IMR-90 (cell line): Measurements from ENCODE around the gene GPN1. TPM values are rescaled to one million over a fixed set of nuclear protein-coding genes. Genes with fewer than 3 reads are reported as not detected.

Experiments used
- ATAC-seq: fragments of 200-7000 bp; cut with Tn5 transposase; 2 replicates; pipeline ENCODE4 v1.9.1; 2020; ENCODE audit warnings: low read depth, mild to moderate bottlenecking, moderate library complexity
- BruUV-seq: library from RNA; stranded (reverse); fragments of 400-500 nt; replicated peaks from 2 replicates; lab custom pipeline; 2021; lab: Mats Ljungman, UMichigan
- CTCF ChIA-PET: fragments of 300-600 bp; formaldehyde crosslinking; extraction: SDS; loops from one replicate; lab custom pipeline; 2021; ENCODE audit warnings: antibody characterized with exemption; lab: Yijun Ruan, JAX
- POLR2A ChIA-PET: fragments of 300-600 bp; sonication (Branson Sonifier 250); formaldehyde crosslinking; loops from one replicate; lab custom pipeline; 2022; ENCODE audit warnings: antibody characterized with exemption; ENCODE audit not compliant: unreplicated experiment; lab: Charles Lee
- DNase-seq: peaks from one replicate; pipeline ENCODE4 v3.0.0; 2013
- H2AFZ ChIP-seq: replicated peaks from 2 replicates; pipeline ENCODE3; 2013; ENCODE audit warnings: low read length, mild to moderate bottlenecking; ENCODE audit not compliant: poor library complexity
- H2AK5ac ChIP-seq: 2 replicates; pipeline ENCODE4 v1.6.1; 2013; ENCODE audit warnings: low read depth, low read length, inconsistent platforms
- H2AK9ac ChIP-seq: replicated peaks from 2 replicates; pipeline ENCODE3; 2013; ENCODE audit warnings: mild to moderate bottlenecking, low read depth, low read length, moderate library complexity; ENCODE audit not compliant: poor library complexity
- H2BK120ac ChIP-seq: 2 replicates; pipeline ENCODE4 v1.6.1; 2013; ENCODE audit warnings: low read depth, low read length, inconsistent platforms
- H2BK15ac ChIP-seq: 3 replicates; pipeline ENCODE4 v1.6.1; 2013; ENCODE audit warnings: low read depth, low read length, inconsistent platforms
- H2BK20ac ChIP-seq: 2 replicates; pipeline ENCODE4 v1.6.1; 2013; ENCODE audit warnings: low read depth, mild to moderate bottlenecking, inconsistent platforms, low read length, moderate library complexity
- H2BK5ac ChIP-seq: 2 replicates; pipeline ENCODE4 v1.6.1; 2013; ENCODE audit warnings: mild to moderate bottlenecking, low read depth, low read length, inconsistent platforms; ENCODE audit not compliant: poor library complexity, severe bottlenecking
- H3K14ac ChIP-seq: replicated peaks from 2 replicates; pipeline ENCODE4 v1.6.1; 2013; ENCODE audit warnings: low read depth, low read length, inconsistent platforms
- H3K18ac ChIP-seq: 2 replicates; pipeline ENCODE4 v1.6.1; 2013; ENCODE audit warnings: low read depth, low read length, control low read depth
- H3K23ac ChIP-seq: 2 replicates; pipeline ENCODE4 v1.6.1; 2013; ENCODE audit warnings: low read depth, low read length, inconsistent platforms
- H3K27ac ChIP-seq: 2 replicates; pipeline ENCODE4 v1.5.1; 2013; ENCODE audit warnings: mild to moderate bottlenecking, control low read depth, low read length; ENCODE audit not compliant: insufficient read depth
- H3K27me3 ChIP-seq: 2 replicates; pipeline ENCODE4 v1.6.1; 2013; ENCODE audit warnings: low read length; ENCODE audit not compliant: control insufficient read depth, insufficient read depth
- H3K36me3 ChIP-seq: 2 replicates; pipeline ENCODE4 v1.6.1; 2013; ENCODE audit warnings: low read length, mixed read lengths; ENCODE audit not compliant: control insufficient read depth, insufficient read depth
- H3K4ac ChIP-seq: 2 replicates; pipeline ENCODE4 v1.6.1; 2013; ENCODE audit warnings: low read depth, low read length, inconsistent platforms
- H3K4me1 ChIP-seq: 2 replicates; pipeline ENCODE4 v1.6.1; 2013; ENCODE audit warnings: low read length, mixed read lengths; ENCODE audit not compliant: control insufficient read depth, insufficient read depth
- H3K4me2 ChIP-seq: 2 replicates; pipeline ENCODE4 v1.6.1; 2013; ENCODE audit warnings: low read depth, mild to moderate bottlenecking, control low read depth, low read length, moderate library complexity
- H3K4me3 ChIP-seq: 2 replicates; pipeline ENCODE4 v1.5.1; 2013; ENCODE audit warnings: low read depth, mild to moderate bottlenecking, control low read depth, low read length, moderate library complexity; ENCODE audit not compliant: insufficient read depth
- H3K56ac ChIP-seq: 2 replicates; pipeline ENCODE4 v1.6.1; 2013; ENCODE audit warnings: low read length, inconsistent platforms; ENCODE audit not compliant: insufficient read depth; ENCODE audit errors: extremely low read depth
- H3K79me1 ChIP-seq, 2 experiments: 2 replicates each; pipeline ENCODE4 v1.6.1; 2013; ENCODE audit warnings: low read length in 2 of 2, inconsistent platforms in 1 of 2, low read depth in 1 of 2
- H3K9ac ChIP-seq: 2 replicates; pipeline ENCODE4 v1.6.1; 2013; ENCODE audit warnings: low read depth, low read length, control low read depth
- H3K9me1 ChIP-seq: 2 replicates; pipeline ENCODE4 v1.6.1; 2013; ENCODE audit warnings: low read length, inconsistent platforms; ENCODE audit not compliant: insufficient read depth
- H3K9me3 ChIP-seq: 2 replicates; pipeline ENCODE4 v1.6.1; 2013; ENCODE audit warnings: low read length; ENCODE audit not compliant: control insufficient read depth, insufficient read depth
- H4K20me1 ChIP-seq: 2 replicates; pipeline ENCODE4 v1.6.1; 2013; ENCODE audit warnings: low read length, inconsistent platforms; ENCODE audit not compliant: insufficient read depth
- H4K5ac ChIP-seq: 2 replicates; pipeline ENCODE4 v1.6.1; 2013; ENCODE audit warnings: mild to moderate bottlenecking, low read depth, low read length, control low read depth
- H4K8ac ChIP-seq, 2 experiments: 2 replicates each; pipeline ENCODE4 v1.6.1; 2013; ENCODE audit warnings: low read depth in 2 of 2, low read length in 2 of 2, control low read depth in 1 of 2, inconsistent platforms in 1 of 2
- H4K91ac ChIP-seq: 2 replicates; pipeline ENCODE4 v1.6.1; 2013; ENCODE audit warnings: low read depth, low read length, inconsistent platforms; ENCODE audit not compliant: insufficient read depth
- BHLHE40 ChIP-seq: fragments of 150-350 bp; IDR thresholded peaks from 2 replicates; pipeline ENCODE4 v1.6.1; 2016; ENCODE audit warnings: mild to moderate bottlenecking, low read depth, low read length
- CEBPB ChIP-seq: IDR thresholded peaks from 2 replicates; pipeline ENCODE4 v1.6.1; 2012; ENCODE audit warnings: low read depth, low read length, improper control_type of control experiment
- CHD1 ChIP-seq: IDR thresholded peaks from 2 replicates; pipeline ENCODE4 v1.6.1; 2012; ENCODE audit warnings: low read depth, low read length, improper control_type of control experiment
- CTCF ChIP-seq: conservative IDR thresholded peaks from 2 replicates; pipeline ENCODE4 v1.5.1; 2012; ENCODE audit warnings: mild to moderate bottlenecking, low read depth, low read length, improper control_type of control experiment
- ELK1 ChIP-seq: fragments of 150-350 bp; IDR thresholded peaks from 2 replicates; pipeline ENCODE4 v1.6.1; 2016; ENCODE audit warnings: low read depth, mild to moderate bottlenecking, low read length, moderate library complexity, borderline replicate concordance
- FOS ChIP-seq: fragments of 150-350 bp; IDR thresholded peaks from 2 replicates; pipeline ENCODE4 v1.6.1; 2016; ENCODE audit warnings: low read depth, low read length
- MAZ ChIP-seq: IDR thresholded peaks from 2 replicates; pipeline ENCODE4 v1.6.1; 2012; ENCODE audit warnings: low read depth, mild to moderate bottlenecking, low read length, improper control_type of control experiment, moderate library complexity, borderline replicate concordance
- MXI1 ChIP-seq: IDR thresholded peaks from 2 replicates; pipeline ENCODE4 v1.6.1; 2012; ENCODE audit warnings: low read depth, mild to moderate bottlenecking, low read length, moderate library complexity, borderline replicate concordance
- NFE2L2 ChIP-seq: fragments of 150-350 bp; IDR thresholded peaks from 2 replicates; pipeline ENCODE4 v1.6.1; 2016; ENCODE audit warnings: low read depth, mild to moderate bottlenecking, low read length
- POLR2A ChIP-seq: IDR thresholded peaks from 2 replicates; pipeline ENCODE4 v1.6.1; 2012; ENCODE audit warnings: mild to moderate bottlenecking, low read depth, low read length
- RAD21 ChIP-seq: IDR thresholded peaks from 2 replicates; pipeline ENCODE4 v1.6.1; 2012; ENCODE audit warnings: low read length, improper control_type of control experiment
- RCOR1 ChIP-seq: IDR thresholded peaks from 2 replicates; pipeline ENCODE4 v1.6.1; 2012; ENCODE audit warnings: mild to moderate bottlenecking, low read length, improper control_type of control experiment; ENCODE audit not compliant: insufficient replicate concordance
- RFX5 ChIP-seq: IDR thresholded peaks from 2 replicates; pipeline ENCODE4 v1.8.0; 2012; ENCODE audit warnings: low read depth, mild to moderate bottlenecking, low read length, moderate library complexity
- SMC3 ChIP-seq: fragments of 150-350 bp; IDR thresholded peaks from 2 replicates; pipeline ENCODE4 v1.6.1; 2016; ENCODE audit warnings: low read depth, mild to moderate bottlenecking, antibody characterized with exemption, low read length, moderate library complexity
- USF2 ChIP-seq: fragments of 150-350 bp; IDR thresholded peaks from 2 replicates; pipeline ENCODE4 v1.6.1; 2017; ENCODE audit warnings: mild to moderate bottlenecking, antibody characterized with exemption, low read length, low read depth
- dilution Hi-C: fragments of 300-500 bp; cut with HindIII; formaldehyde crosslinking; loops from one replicate; pipeline ENCODE4 v1.14.3; 2018; ENCODE audit warnings: low sequenced_read_pairs; ENCODE audit not compliant: unreplicated experiment
- in situ Hi-C: fragments of 300-500 bp; cut with MboI; formaldehyde crosslinking; loops from 3 replicates; pipeline ENCODE4 v1.14.3; 2019; ENCODE audit warnings: low sequenced_read_pairs, inconsistent platforms, mixed read lengths
- intact Hi-C: fragments of 100-400 bp; cut with micrococcal nuclease; formaldehyde crosslinking; loops from 2 replicates; pipeline ENCODE4 v1.10.0; 2022
- polyA plus RNA-seq, 3 experiments: library from polyadenylated mRNA; depleted of rRNA; stranded (reverse); fragments of >200 nt; gene quantifications; 2 replicates each; pipeline ENCODE4 v1.2.3, GENCODE V29; 2012; ENCODE audit warnings: low replicate concordance in 1 of 3
- total RNA-seq: library from RNA; depleted of rRNA; stranded (reverse); fragments of >200 nt; gene quantifications from 2 replicates; pipeline ENCODE4 v1.2.3, GENCODE V29; 2012

The GPN1 gene
- total and polyA plus RNA-seq, 2 of the 4 experiments (the other 2 are of a cell fraction) = 37.8 to 63.8 TPM

GRCh38 chr2:27645197-27645596, 16.3 kb downstream of the GPN1 start:
- no peak overlapping the region for H2BK120ac ChIP-seq
- H4K20me1 ChIP-seq = peaks cover 2% of the 10 kb centered on the region
- DNase-seq (no peak), ATAC-seq (no peak)
- no peak overlapping the region for H4K91ac ChIP-seq
- no peaks in the 10 kb centered on the region for H3K9me3 ChIP-seq
- H4K5ac ChIP-seq = no peak overlapping the region
- no peak overlapping the region for H3K4me2 ChIP-seq
- no peak overlapping the region for H3K27ac ChIP-seq
- dilution Hi-C loops = no loop called here
- peaks cover 30% of the 10 kb centered on the region for H3K36me3 ChIP-seq
- no peak overlapping the region for H2AFZ ChIP-seq
- H2AK9ac ChIP-seq = no peak overlapping the region
- BruUV-seq = no TSS peak
- intact Hi-C loops = no loop called here
- in situ Hi-C loops = no loop called here
- H4K8ac ChIP-seq = no peak overlapping the region
- H3K4me1 ChIP-seq = no peaks in the 10 kb centered on the region
- CTCF ChIA-PET = no interaction called here
- H3K79me1 ChIP-seq = peaks cover 3 to 4% of the 10 kb centered on the region in 2 experiments; a peak in 2 of 4 replicates
- no peak overlapping the region for H2BK20ac ChIP-seq
- no peak overlapping the region for H3K4me3 ChIP-seq
- no peak overlapping the region for H2AK5ac ChIP-seq
- H2BK5ac ChIP-seq = no peak overlapping the region
- H3K18ac ChIP-seq = no peak overlapping the region
- no peak overlapping the region for H3K9ac ChIP-seq
- 0 out of 2 replicates have a peak, but pooled peaks cover 2% of the 10 kb centered on the region for H3K9me1 ChIP-seq
- no peak for TF ChIP-seq USF2
- no peak for TF ChIP-seq RAD21
- TF ChIP-seq POLR2A = no peak
- no peak for TF ChIP-seq FOS
- no peak for TF ChIP-seq MXI1
- TF ChIP-seq CEBPB = no peak
- TF ChIP-seq ELK1 = no peak
- no peak for TF ChIP-seq SMC3
- no peak for TF ChIP-seq CHD1
- no peak for TF ChIP-seq CTCF
- no peak for TF ChIP-seq MAZ
- TF ChIP-seq BHLHE40 = no peak
- no peak for TF ChIP-seq NFE2L2
- TF ChIP-seq RFX5 = no peak
- TF ChIP-seq RCOR1 = no peak
- POLR2A ChIA-PET = interaction anchor here (0.6 kb wide), 1 partner anchor 251 kb away, joined by 5 read pairs; no protein-coding TSS in a partner anchor
- H3K56ac ChIP-seq = no peak overlapping the region
- H2BK15ac ChIP-seq = no peak overlapping the region
- H3K14ac ChIP-seq = no peak overlapping the region
- H3K23ac ChIP-seq = no peak overlapping the region
- H3K27me3 ChIP-seq = no peaks in the 10 kb centered on the region
- no peak overlapping the region for H3K4ac ChIP-seq
